AG10803 (cell line): Measurements from ENCODE around the gene IPCEF1.

Experiments
- DNase-seq: peaks from one replicate; pipeline ENCODE4 v3.0.0; 2010; ENCODE audit warnings: low read depth
- H3K4me3 ChIP-seq: 2 replicates; pipeline ENCODE4 v1.5.1; 2011; ENCODE audit warnings: mild to moderate bottlenecking, low read length, control low read depth
- CTCF ChIP-seq: conservative IDR thresholded peaks from 2 replicates; pipeline ENCODE4 v1.5.1; 2011; ENCODE audit warnings: mild to moderate bottlenecking, low read length, control low read depth, inconsistent platforms

The IPCEF1 gene

GRCh38 chr6:154267508-154268106 lies 89.0 kb downstream of the IPCEF1 start:
- TF ChIP-seq CTCF = no peak
- H3K4me3 ChIP-seq = no peak overlapping the region
- DNase-seq = no peak

- no peak for DNase-seq
- no peak overlapping the region for H3K4me3 ChIP-seq
- TF ChIP-seq CTCF = no peak
Measured at GRCh38 chr6:154266560-154267099, 90.0 kb downstream of the IPCEF1 start.

- DNase-seq = no peak
- H3K4me3 ChIP-seq = no peak overlapping the region
- no peak for TF ChIP-seq CTCF
Measured at GRCh38 chr6:154261688-154262397, 94.8 kb downstream of the IPCEF1 start.

- H3K4me3 ChIP-seq = no peak overlapping the region
- no peak for DNase-seq
- no peak for TF ChIP-seq CTCF
Measured at GRCh38 chr6:154258064-154258757, 98.4 kb downstream of the IPCEF1 start.

GRCh38 chr6:154257067-154257466 lies 99.5 kb downstream of the IPCEF1 start:
- no peak for DNase-seq
- TF ChIP-seq CTCF = no peak
- no peak overlapping the region for H3K4me3 ChIP-seq

GRCh38 chr6:154252678-154253077 lies 103.9 kb downstream of the IPCEF1 start:
- DNase-seq = peak; percentile 6
- no peak overlapping the region for H3K4me3 ChIP-seq
- TF ChIP-seq CTCF = no peak

- no peak for DNase-seq
- no peak overlapping the region for H3K4me3 ChIP-seq
- no peak for TF ChIP-seq CTCF
Measured at GRCh38 chr6:154251116-154251515, 105.5 kb downstream of the IPCEF1 start.
